Retina (tissue), 1 donor: ENCODE results near the gene ZNHIT6.
"Not testable (repeated sequence)": the region's sequence is repeated elsewhere in the genome, so short reads cannot be mapped to it uniquely, and the experiment has no call there.

Source experiments
- DNase-seq: peaks from one replicate; pipeline ENCODE4 v3.0.0-alpha.2; 2016

ZNHIT6 gene

DNA sequence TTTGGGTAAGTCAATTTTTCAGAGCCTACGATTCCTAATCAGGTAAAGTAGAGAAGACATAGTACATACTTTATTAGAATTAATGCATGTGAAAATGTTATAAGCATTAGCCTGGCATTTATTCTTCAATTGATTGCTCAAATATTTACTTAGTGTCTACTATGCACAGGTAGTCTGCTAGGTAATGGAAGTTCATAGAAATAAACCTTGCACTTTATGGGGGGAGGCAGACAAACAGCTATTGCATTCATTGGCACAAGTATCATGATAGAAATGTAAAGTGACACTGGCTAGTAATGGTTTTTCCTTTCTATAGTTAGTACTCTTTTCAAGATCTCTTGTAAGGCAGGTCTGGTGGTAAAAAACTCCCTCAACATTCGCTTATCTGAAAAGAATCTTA lies 44.9 kb downstream of the ZNHIT6 start:
- no peak for DNase-seq

DNA sequence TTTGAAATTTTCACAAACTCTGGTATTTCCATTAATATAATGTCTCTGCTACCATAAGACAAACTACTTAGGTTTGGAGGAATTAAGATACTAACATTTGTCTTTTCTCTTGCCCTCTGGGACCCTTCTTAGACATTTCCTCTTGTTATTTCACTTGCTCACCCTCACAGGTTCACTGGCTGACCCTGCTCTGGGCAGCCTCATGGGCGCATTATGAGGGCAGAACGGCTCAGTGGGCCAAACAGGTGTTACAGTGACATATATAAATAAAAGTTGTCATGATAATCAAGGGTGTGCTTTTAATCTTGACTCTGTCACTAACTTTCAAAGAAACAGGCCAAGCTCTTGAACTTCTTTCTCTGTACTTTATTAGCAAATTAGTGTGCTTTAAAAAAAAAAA lies 46.5 kb downstream of the ZNHIT6 start:
- DNase-seq = no peak

DNA sequence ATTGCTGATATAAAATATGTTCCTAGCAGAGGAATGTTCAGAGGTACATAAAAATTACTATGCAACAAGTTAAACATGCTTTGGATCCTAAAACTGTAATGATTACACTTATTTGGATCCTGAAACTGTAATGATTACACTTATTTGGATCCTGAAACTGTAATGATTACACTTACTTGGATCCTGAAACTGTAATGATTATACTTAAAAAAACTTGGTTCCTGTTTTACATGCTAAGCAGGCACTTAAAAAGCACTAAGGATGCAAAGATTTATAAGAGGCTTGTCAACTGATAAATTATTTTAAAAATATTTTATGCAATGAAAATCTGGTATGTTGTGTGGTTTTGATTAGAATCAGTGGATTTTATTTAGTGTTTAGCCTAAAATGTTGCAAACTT lies 47.7 kb downstream of the ZNHIT6 start:
- DNase-seq = no peak

DNA sequence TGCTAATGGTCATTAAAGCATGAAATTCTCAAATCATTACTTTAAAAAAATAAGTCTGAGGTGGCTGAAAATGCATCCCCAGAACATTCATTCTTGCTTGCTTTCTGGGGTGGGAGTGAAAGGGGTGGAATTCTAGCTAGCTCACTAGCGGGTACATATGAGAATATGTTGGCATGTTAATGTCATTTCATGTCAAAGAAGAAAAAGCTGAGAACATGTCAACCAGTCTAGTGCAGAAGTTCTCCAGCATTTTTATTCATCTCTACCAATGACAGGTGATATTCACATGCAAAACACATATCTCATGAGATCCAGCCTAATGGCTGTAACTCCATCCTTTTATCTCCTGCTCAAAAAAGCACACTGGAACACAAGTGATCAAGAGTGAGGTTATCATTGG lies 49.1 kb downstream of the ZNHIT6 start:
- DNase-seq = no peak

DNA sequence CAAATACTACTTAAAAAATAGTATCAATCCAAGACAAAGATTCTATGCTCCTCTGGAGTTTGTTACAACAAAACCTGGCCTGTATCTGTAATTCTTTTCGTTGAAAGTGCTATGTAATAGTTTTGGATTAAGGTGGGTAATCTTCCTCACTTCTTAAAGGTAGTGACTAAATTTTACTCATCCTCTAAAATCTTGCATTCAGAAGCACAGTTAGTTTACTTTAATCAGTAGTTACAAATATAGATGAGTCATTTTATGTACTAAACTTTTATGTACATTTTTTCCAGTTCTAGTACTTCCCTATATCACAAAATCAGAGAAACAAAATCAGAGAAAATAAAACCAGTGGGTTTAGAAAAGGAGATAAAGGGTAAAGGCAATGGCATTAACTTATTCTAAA lies 51.3 kb downstream of the ZNHIT6 start:
- DNase-seq = no peak

DNA sequence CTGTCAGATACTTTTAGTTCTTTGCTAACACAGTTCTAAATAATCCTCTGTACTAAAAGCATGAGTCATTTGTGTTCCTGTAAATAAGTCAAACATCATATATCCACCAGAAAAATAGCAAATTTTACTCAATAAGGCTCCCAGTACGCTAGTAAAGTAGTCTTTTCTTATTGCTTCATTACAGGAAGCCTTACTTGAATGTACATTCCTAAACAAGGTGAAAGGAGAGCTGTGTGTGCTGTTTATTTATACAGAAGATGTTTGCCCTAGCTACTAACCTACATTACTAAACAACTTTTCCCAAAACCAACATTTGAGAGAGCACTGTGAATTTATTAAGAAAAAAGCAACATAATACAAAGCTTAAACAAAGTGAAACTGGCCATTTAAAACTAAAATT lies 52.0 kb downstream of the ZNHIT6 start:
- DNase-seq = no peak

DNA sequence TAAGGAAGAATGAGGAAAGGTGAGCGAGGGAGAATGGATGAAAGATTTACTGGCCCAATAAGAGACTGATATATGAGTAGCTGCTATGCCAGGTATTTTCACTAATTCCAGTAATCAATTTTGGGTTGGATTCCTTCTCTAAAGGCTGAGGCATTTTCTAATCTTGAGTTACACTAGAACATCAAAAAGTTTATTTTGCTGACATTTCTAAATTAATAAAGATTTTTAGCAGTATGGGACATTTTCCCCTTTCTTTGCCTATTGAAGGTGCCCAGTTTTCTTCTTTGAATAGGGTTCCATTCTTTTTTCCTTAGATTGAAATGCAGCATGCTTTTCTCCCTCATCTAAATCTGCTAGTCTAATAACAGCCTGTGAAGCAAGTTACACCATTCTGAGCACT lies 52.9 kb downstream of the ZNHIT6 start:
- DNase-seq = no peak

DNA sequence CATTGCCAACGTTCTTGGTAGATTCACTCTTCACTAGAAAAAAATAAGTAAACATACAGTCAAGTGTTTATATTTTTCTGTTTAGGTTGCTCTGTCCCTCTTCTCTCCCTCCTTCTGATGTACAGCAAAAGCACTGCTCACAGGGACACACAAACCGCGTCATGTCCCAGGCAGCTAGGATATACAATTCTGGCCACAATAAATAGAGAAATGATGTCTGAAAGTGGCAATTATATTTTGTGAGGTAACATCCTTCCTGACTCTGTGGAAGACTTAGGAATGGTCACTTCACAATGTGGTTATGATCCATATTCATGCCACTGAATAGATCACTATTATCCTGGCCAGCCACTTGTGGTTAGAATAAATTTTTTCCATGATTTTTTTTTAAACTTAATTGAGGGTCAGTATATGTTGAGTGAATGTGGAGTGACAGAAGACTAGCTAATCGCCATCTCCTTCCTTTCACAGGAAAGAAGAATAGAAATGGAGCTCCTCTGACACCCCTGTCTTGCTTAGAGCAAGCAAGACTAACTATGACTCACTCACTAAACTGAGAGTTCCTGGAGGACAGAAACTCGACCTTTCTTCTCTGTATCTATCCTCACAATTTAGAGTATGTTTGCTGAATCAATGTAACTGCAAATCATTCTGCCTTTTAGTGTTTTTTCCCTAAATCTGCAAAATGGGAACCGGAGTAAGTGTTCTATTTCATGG lies 54.0 kb downstream of the ZNHIT6 start:
- DNase-seq = no peak

DNA sequence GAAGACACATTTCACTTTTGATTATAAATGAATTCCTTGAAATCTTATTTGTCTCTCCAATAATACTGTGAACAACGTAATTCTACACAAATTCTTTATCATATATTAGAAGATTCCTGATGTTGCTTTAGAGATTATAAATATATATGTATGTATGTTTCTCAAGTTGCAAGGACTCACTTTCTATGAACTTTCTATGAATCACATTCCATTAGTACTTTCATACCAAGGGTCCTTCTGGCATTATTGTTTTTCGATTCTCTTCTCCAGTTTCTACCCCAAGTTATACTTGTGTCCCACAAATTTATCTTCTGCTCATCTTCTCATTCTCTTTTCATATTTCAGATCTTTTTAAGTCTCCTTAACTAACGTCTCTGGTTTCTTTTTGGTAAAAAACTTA lies 55.9 kb downstream of the ZNHIT6 start:
- DNase-seq = no peak

DNA sequence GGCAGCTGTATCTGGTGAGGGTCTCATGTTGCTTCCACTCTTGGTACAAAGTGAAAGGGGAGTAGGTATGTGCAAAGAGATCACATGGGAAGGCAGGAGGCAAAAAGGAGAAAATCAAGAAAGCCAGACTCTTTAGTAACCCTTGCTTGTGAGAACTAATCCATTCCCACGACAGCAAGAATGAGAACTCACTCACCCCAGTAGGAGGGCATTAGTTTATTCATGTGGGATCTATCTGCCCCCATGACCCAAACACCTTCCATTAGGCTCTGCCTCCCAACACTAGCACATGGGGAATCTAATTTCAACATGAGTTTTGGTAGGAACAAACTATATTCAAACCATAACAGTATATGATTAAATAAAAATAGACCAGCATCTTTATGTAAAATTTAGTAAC lies 57.6 kb downstream of the ZNHIT6 start:
- DNase-seq = no peak

DNA sequence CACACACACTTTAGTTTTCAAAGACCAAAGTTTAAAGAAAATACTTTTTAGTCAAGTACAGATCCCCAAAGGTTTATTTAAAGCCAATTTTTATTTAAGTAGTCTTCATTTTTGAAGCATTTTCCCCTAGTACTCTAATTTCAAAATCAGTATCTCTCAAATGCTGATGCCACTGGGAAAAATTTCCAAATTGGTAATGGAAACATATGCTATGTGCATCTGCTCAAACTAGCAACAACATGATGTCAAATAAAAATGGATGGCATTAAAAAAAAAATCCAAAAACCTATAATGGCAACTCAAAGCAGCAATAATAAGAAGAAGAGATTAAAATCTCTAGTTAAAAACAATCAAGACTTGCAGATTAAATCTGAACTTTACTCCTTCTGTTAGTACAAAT lies 58.6 kb downstream of the ZNHIT6 start:
- no peak for DNase-seq

DNA sequence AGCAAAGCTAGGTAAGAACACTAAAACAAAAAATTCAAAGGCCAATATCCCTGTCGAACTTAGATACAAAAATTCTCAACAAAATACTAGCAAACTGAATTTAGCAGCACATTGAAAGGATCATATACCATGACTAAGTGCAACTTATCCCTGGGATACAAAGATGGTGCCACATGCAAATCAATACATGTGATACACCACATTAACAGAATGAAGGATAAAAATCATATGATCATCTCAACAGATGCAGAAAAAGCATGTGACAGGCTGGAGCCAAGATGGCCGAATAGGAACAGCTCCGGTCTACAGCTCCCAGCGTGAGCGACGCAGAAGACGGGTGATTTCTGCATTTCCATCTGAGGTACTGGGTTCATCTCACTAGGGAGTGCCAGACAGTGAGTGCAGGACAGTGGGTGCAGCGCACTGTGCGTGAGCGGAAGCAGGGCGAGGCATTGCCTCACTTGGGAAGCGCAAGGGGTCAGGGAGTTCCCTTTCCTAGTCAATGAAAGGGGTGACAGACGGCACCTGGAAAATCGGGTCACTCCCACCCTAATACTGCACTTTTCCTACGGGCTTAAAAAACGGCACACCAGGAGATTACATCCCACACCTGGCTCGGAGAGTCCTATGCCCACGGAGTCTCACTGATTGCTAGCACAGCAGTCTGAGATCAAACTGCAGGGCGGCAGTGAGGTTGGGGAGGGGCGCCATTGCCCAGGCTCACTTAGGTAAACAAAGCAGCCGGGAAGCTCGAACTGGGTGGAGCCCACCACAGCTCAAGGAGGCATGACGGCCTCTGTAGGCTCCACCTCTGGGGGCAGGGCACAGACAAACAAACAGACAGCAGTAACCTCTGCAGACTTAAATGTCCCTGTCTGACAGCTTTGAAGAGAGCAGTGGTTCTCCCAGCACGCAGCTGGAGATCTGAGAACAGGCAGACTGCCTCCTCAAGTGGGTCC lies 66.4 kb downstream of the ZNHIT6 start:
- DNase-seq = not testable (repeated sequence)

DNA sequence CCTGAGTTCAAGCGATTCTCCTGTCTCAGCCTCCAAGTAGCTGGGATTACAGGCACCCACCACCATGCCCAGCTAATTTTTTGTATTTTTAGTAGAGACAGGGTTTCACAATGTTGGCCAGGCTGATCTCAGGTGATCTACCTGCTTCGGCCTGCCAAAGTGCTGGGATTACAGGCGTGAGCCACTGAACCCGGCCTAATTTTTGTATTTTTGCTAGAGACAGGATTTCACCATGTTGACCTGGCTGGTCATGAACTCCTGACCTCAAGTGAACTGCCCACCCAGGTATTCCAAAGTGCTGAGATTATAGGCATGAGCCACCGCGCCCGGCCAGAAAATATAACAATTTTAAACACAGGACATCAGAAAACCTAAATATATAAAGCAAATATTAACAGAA lies 68.3 kb downstream of the ZNHIT6 start:
- DNase-seq = not testable (repeated sequence)

DNA sequence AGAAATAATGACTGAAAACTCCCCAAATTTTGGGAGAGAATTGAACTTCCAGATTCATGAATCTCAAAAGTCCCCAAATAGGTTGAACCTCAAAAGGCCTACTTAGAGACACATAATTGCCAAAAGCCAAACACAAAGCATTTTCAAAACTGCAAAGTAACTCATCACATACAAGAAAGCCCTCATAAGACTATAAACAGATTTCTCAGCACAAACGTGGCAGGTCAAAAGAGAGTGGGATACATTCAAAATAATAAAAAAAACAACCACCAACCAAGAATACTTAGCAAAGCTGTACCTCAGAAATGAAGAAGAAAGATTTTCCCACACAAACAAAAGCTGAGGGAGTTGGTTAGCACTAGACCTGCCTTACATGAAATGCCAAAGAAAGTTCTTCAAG lies 69.8 kb downstream of the ZNHIT6 start:
- no peak for DNase-seq

DNA sequence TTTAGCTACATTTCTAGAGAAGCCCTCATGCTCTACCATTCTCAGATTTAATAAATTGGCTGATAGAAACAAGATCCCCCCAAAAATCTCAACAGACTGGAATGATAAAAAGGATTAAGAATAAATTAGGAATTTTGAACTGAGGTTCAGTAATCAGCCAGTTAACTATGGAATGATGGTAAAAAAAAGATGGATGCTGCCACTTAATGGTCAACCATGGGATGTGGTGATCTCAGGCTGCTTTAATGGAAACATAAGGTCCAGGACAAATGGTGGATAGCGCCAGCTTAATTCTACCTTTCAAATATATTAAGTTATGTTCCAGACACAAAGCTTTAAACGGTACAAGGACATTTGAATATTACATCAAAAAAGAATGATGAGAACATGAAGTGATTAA lies 77.7 kb downstream of the ZNHIT6 start:
- no peak for DNase-seq

DNA sequence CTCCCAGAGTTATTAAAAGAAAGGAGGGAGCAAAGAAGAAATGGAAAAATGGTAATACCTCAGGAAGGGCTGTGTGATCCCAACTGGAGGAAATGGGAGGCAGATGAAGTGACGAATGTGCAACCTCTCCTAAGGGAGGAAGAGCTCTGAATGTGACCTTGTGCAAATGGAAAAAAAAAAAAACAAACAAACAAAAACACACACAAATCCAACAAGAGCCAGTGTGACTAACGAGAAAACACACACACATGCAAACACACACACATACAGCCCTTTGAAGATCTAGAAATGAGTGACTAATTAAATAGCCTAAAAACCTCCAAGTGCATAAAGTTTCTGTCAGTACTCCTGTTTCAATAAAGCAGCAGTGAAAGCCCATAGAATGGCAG lies 78.7 kb downstream of the ZNHIT6 start:
- no peak for DNase-seq

DNA sequence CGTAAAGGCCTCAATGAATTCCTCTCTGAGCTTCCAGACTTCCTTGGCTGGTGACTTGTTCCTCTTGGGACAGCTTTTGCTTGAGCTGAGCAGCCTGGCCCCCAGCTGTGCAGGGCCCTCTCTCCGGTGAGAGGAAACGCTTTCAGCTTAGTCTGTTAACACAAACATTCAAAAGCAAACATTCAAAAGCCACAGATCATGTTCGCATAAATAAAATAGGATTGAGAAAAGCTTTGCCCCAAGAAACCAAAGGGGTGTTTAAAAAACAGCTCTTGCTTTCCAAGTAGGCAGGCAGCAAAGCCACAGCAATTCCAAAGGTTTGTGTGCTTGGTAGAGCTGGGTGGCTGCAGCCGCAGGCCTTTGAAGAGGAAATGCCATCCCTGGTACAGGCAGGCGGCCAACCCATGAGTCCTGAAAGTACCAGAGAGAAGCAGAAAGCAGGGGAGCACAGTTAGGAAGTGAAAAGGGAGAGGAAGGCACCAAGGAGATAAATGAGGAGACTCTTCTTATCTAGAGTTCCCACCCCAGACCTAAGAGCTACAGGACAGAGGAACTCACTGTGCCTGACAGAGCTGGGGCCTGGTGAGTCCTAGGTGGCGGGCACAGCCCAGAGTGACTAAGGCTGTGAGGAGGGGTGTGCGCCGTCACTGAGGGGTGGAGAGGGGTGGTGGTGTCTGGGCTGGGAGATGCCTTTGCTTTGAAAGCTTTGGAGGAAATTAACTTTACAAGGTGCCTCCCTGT lies 79.3 kb downstream of the ZNHIT6 start:
- no peak for DNase-seq

DNA sequence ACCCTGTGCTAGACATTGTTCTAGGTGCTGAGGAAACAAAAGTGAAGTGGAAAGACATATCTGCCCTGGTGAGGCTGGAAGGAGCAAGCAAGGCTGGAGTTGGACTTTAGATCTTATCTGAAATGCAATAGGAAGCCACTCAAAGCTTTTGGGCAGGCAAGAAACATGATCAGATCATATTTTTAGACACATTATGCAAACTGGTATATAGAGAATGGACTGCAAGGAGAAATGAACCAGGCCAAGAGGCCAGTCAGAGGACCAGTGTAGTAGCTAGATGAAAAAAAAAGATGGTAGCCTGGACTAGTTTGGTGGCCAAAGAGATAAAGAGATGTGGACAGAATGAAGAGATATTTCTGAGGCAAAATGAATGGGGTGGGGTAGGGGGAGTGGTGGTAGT lies 81.4 kb downstream of the ZNHIT6 start:
- DNase-seq = no peak

DNA sequence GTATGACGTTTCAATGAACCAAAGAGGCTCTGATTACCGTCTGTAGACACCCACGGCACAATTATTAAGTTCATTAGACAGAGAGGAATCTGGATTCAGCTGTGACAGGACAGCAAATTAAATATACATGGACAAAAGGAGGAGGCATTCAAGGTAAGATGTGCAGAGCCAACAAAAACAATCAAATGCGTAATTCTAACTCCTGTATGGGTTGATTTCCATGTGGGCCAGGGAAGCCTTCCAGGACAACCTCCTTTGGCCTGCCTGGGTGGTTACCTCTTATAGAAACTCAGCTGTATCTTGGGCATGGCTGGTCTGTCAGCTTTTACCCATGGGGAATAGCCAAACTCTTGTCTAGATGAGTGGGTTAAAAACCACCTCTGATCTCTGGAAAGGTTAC lies 83.9 kb downstream of the ZNHIT6 start:
- DNase-seq = no peak

DNA sequence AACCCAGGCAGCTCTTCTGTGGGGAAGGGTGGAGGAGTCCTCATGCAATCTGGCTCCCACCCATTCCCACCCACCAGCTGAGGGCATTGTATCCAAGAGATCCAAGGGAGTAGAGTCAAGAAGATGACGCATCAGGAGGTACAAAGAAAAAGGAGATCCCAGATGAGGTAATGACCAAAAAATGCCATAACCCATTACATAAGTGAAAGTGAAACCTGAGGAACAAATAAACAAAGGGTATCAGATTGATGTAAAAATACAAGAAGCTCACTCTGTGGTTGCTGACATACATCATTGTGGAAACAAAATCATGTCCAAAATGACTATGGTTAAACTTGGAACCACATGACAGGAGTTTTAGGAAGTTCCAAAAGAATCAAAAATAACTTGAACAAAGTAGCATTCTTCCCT lies 85.2 kb downstream of the ZNHIT6 start:
- no peak for DNase-seq

DNA sequence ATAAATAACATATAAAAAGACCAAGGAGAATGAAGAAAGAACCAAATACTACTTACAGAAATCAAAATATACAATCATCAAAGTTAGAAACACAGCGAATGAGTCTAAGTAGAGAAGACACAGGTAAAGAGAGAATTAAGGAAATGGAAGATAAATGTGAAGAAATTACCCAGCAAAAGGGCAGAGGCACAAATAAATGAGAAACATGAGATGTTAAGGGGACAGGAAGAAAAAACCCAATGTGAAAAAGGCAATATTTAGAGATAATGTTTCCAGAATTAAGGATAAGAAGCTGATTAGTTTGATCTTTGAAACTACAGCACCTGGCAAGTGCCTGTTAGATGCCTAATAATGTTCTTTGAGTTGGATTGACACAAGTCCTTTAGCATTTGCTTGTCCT lies 86.8 kb downstream of the ZNHIT6 start:
- no peak for DNase-seq

DNA sequence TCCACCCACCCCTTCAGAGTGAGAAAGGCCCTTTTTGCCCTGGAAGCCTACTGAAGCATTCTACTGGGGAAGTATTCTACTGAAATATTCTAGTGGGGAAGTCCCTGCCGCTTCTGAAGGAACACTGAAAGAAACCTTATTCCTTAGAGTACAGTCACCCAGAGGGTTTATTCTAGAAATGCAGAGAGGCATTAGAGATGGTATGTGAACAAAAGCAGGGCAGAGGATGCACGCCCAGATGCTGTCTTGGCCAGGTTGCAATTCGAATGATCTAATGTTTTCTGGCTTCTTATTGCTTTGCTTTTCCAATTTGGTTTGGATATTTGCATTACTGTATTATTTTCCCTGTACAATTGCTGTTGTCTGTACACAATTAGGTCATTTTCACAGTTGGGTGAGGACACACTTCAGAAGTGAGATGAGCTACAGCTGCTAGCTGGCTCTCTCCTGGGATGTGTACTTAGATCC lies 90.6 kb downstream of the ZNHIT6 start:
- DNase-seq = no peak

DNA sequence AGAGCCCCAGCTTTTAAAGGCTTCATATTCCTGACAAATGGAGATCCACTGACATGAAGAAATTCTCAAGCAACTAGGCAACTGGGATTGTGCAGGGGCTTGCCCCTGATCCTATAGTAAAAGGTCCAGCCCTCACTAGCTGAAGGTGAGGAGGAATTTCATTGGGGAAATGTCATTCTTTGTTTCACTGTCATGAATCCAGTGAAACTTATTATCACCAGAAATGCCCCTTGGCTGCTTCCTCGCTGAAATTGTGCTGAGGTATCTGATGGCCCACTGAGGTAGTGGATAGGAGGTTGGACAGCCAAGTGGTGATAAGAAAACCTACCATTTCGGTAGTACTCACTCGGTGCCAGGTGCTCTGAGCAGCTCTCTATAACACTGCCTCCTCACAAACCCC lies 91.5 kb downstream of the ZNHIT6 start:
- DNase-seq = peak; percentile 22

DNA sequence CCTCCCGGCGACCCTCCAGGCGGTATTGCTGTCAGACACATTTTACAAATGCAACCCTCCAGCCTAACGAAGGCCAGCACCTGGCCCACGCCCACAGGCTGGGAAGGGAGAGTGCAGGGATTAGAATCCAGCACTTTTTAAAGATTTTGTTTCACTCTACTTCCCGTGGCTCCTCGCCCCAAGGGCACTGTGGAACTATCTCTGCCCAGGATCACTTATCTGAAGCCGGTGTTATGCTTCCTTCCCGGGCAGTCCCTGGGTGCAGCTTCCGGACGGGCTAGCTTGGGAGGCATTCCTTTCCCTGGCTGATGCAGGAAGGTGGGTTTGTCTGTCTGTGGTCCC lies 91.9 kb downstream of the ZNHIT6 start:
- no peak for DNase-seq
